ENCODE measurements around the gene CDCA5.

CDCA5 gene

GRCh38 chr11:65083834-65084597 lies at the start of gene CDCA5, which contains the start of gene ZFPL1:
Gene CDCA5, minus strand, starts transcription at chr11:65084040. Its CDS starts 62 bp downstream, at chr11:65083978.
Gene ZFPL1, plus strand, starts transcription at chr11:65084222. Its CDS starts 477 bp downstream, at chr11:65084699.
- peak; percentile 97 for DNase-seq (ENCODE audit: low spot score)
- peak within 1 kb of the TSS; percentile 86 for H3K27ac ChIP-seq
- no peak for TF ChIP-seq CTCF (conservative IDR thresholded peaks at IDR 0.05; ENCODE audit: low read depth)
- CTCF ChIA-PET, result no interaction called here
- POLR2A ChIA-PET (ENCODE audit: low non-redundant PET), result interaction anchor here (0.7 kb wide), 1 partner anchor 26 kb away, joined by 3 read pairs; the partner anchor contains the start of gene NAALADL1

GRCh38 chr11:65132988-65133700 lies 49.3 kb upstream of the CDCA5 start:
- peak; percentile 78 for DNase-seq (ENCODE audit: low spot score)

GRCh38 chr11:65132238-65132987 lies 48.6 kb upstream of the CDCA5 start:
- ChIA-PET POLR2A (ENCODE audit: low non-redundant PET) (interaction anchor here (2.7 kb wide), 1 partner anchor 11 kb away, joined by 9 read pairs; the partner anchor contains the start of genes FAU and MRPL49), CTCF (interaction anchor here (0.5 kb wide), 1 partner anchor 74 kb away, joined by 3 read pairs; the partner anchor contains the start of gene NAALADL1)
- DNase-seq (ENCODE audit: low spot score), result no peak
- peak overlapping the region; percentile 96 for H3K27ac ChIP-seq
- TF ChIP-seq CTCF (conservative IDR thresholded peaks at IDR 0.05; ENCODE audit: low read depth), result no peak

More at GRCh38 chr11:65132988-65133700, 49.3 kb upstream of the CDCA5 start:
- peak overlapping the region; percentile 96 for H3K27ac ChIP-seq
- CTCF ChIA-PET, result interaction anchor here (0.5 to 1.7 kb wide), 4 partner anchors 9 to 112 kb away, joined by 3 to 5 read pairs (median 3); partner anchors contain the start of gene NAALADL1
- TF ChIP-seq CTCF (conservative IDR thresholded peaks at IDR 0.05; ENCODE audit: low read depth), result no peak
- POLR2A ChIA-PET (ENCODE audit: low non-redundant PET), result interaction anchor here (0.5 kb wide), 2 partner anchors 10 to 214 kb away, joined by 3 to 8 read pairs; no protein-coding TSS in a partner anchor

GRCh38 chr11:65131895-65132237 lies 48.0 kb upstream of the CDCA5 start:
- no peak for TF ChIP-seq CTCF (conservative IDR thresholded peaks at IDR 0.05; ENCODE audit: low read depth)
- ChIA-PET CTCF (interaction anchor here (0.6 kb wide), 1 partner anchor 361 kb away, joined by 3 read pairs; no protein-coding TSS in a partner anchor), POLR2A (ENCODE audit: low non-redundant PET) (interaction anchor here (0.6 to 2.7 kb wide), 2 partner anchors 10 to 50 kb away, joined by 3 to 9 read pairs; partner anchors contain the start of genes CAPN1, FAU and MRPL49)
- H3K27ac ChIP-seq, result peak overlapping the region; percentile 96
- DNase-seq (ENCODE audit: low spot score), result no peak

GRCh38 chr11:65131417-65131776 lies 47.6 kb upstream of the CDCA5 start:
- TF ChIP-seq CTCF (conservative IDR thresholded peaks at IDR 0.05; ENCODE audit: low read depth), result no peak
- peak overlapping the region; percentile 32; the same call in 1 of the 2 replicates for H3K27ac ChIP-seq
- CTCF ChIA-PET, result interaction anchor here (0.6 kb wide), 1 partner anchor 361 kb away, joined by 3 read pairs; no protein-coding TSS in a partner anchor
- POLR2A ChIA-PET (ENCODE audit: low non-redundant PET), result interaction anchor here (0.6 to 2.7 kb wide), 2 partner anchors 10 to 50 kb away, joined by 3 to 9 read pairs; partner anchors contain the start of genes CAPN1, FAU and MRPL49
- no peak for DNase-seq (ENCODE audit: low spot score)
